Measurements from ENCODE around the gene TUBB6.

- no peak for TF ChIP-seq CTCF (IDR thresholded peaks at IDR 0.05)
- TF ChIP-seq POLR2A (IDR thresholded peaks at IDR 0.05): no peak
Observed at GRCh38 chr18:12336171-12336613, 28.2 kb downstream of the TUBB6 start.

Measured in breast epithelium (tissue), 3 donors.